Thymus (tissue), 11 donors: Measurements from ENCODE around the gene ANKRD11. TPM values are rescaled to one million over a fixed set of nuclear protein-coding genes. Genes with fewer than 3 reads are reported as not detected.
"Not testable (repeated sequence)": the region's sequence is repeated elsewhere in the genome, so short reads cannot be mapped to it uniquely, and the experiment has no call there.

ENCODE experiments used
- DNase-seq, 9 donors: peaks; one replicate each; pipeline ENCODE4 v3.0.0-alpha.2; 2013; ENCODE audit warnings: low spot score in 9 of 9, low read depth in 6 of 9, missing footprints in 1 of 9
- H3K27ac ChIP-seq, 2 donors: one replicate each; pipeline ENCODE4 v1.5.1; 2013; ENCODE audit warnings: control low read depth in 1 of 2, low read depth in 1 of 2, low read length in 1 of 2, mild to moderate bottlenecking in 1 of 2, moderate library complexity in 1 of 2
- H3K27me3 ChIP-seq, 2 donors: one replicate each; pipeline ENCODE4 v1.5.1; 2013; ENCODE audit warnings: low read length in 1 of 2; ENCODE audit not compliant: control insufficient read depth in 2 of 2, insufficient read depth in 1 of 2
- H3K36me3 ChIP-seq, 2 donors: one replicate each; pipeline ENCODE4 v1.5.1; 2013; ENCODE audit warnings: low read length in 1 of 2, mild to moderate bottlenecking in 1 of 2, moderate library complexity in 1 of 2; ENCODE audit not compliant: control insufficient read depth in 2 of 2, insufficient read depth in 2 of 2
- H3K4me1 ChIP-seq, 2 donors: one replicate each; pipeline ENCODE4 v1.5.1; 2013; ENCODE audit warnings: low read length in 2 of 2; ENCODE audit not compliant: control insufficient read depth in 2 of 2, insufficient read depth in 2 of 2
- H3K4me3 ChIP-seq, 2 donors: one replicate each; pipeline ENCODE4 v1.5.1; 2013; ENCODE audit warnings: low read length in 2 of 2, control low read depth in 1 of 2, mild to moderate bottlenecking in 1 of 2
- H3K9me3 ChIP-seq, 2 donors: one replicate each; pipeline ENCODE4 v1.5.1; 2013; ENCODE audit warnings: low read length in 1 of 2, mild to moderate bottlenecking in 1 of 2; ENCODE audit not compliant: control insufficient read depth in 2 of 2, insufficient read depth in 1 of 2
- WGBS: extraction: QIAGEN DNeasy Blood & Tissue Kit; methylation state at CpG from one replicate; pipeline ENCODE4 v1.1.7; 2013; 5-methylcytosine and 5-hydroxymethylcytosine counted together
- polyA plus RNA-seq: library from polyadenylated mRNA; stranded (reverse); fragments of 200-250 nt; gene quantifications from one replicate; pipeline ENCODE4 v1.2.3, GENCODE V29; 2013
- total RNA-seq: library from RNA; stranded (reverse); fragments of 120-200 nt; gene quantifications from one replicate; pipeline ENCODE4 v1.2.4, GENCODE V29; 2013
- donor health status: healthy.

Gene ANKRD11
- total and polyA plus RNA-seq, 2 donors = 24.8 to 79.5 TPM

DNA sequence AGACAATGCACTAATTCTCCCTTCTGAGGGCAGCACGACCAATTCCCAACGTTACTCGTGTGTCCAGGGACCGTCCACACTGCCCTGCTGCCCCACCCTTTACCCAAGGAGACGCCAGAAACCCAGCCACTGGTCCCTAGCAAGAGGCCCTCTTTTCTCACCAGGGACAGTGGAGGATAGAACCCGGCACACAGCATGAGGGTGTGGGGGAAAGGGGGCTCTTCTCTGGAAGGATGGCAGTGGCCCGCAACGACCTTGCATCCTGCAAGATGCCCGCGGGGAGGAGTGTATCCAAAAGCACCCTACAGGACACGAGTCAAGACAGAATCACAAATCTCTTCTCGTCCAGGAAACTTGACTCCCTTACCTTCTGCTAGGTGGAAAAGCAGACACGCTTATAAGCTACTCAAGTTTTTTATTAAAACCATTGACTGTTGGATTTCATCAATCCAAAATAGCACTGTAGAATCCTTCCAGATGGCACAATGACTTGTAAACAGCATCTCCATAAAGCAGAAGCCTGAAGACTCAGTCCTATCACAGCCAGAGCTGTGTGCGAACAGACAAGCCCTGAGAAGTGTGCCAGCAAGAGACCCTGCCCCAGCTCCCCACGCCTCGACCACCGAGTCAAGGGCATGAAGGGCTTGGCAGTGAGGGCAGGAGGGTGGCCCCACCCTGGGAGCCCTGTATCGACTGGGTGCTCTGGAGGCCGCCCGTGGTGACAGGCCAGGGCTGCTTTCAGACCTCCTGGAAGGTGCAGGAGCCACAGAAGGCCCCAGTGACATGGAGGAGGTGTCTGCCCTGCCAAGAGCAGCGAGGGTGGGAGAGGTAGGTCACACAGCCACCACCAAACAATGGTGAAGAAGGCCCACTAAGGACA lies 103.8 kb downstream of the ANKRD11 start:
- H3K27me3 ChIP-seq = no peaks in the 10 kb centered on the region
- H3K4me1 ChIP-seq = peaks cover 23 to 55% of the 10 kb centered on the region in 2 donors
- WGBS = 88% methylated on average over 21 of the region's 21 CpGs
- peaks cover 0 to 7% of the 10 kb centered on the region in 2 donors for H3K9me3 ChIP-seq
- peaks cover 9 to 16% of the 10 kb centered on the region in 2 donors for H3K36me3 ChIP-seq
- H3K27ac ChIP-seq = no peak overlapping the region
- no peak overlapping the region for H3K4me3 ChIP-seq
- no peak for DNase-seq

DNA sequence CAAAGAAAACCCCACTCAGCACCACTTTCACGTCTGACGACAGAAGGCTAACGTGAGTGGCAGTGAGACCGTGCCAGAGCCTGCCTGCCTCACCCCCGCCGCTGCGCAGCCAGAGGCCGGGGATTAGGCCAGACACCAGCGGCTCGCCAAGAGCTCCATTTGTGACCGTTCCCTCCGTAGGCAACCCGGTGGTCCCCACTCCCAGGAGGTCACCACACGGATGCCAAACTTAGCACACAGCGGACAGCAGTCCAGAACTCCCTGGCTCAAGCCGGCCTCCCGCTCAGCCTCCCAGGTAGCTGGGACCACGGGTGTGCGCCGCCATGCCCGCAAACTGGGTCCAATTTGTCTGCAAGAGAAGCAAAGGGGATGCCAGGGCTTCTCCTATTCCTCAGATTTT lies 104.6 kb downstream of the ANKRD11 start:
- Histone ChIP-seq H3K4me3 (no peak overlapping the region), H3K36me3 (peaks cover 6 to 15% of the 10 kb centered on the region in 2 donors), H3K27me3 (no peaks in the 10 kb centered on the region), H3K4me1 (peaks cover 23 to 55% of the 10 kb centered on the region in 2 donors), H3K9me3 (peaks cover 0 to 7% of the 10 kb centered on the region in 2 donors), H3K27ac (no peak overlapping the region)
- no peak for DNase-seq
- 98% methylated on average over 21 of the region's 21 CpGs for WGBS

DNA sequence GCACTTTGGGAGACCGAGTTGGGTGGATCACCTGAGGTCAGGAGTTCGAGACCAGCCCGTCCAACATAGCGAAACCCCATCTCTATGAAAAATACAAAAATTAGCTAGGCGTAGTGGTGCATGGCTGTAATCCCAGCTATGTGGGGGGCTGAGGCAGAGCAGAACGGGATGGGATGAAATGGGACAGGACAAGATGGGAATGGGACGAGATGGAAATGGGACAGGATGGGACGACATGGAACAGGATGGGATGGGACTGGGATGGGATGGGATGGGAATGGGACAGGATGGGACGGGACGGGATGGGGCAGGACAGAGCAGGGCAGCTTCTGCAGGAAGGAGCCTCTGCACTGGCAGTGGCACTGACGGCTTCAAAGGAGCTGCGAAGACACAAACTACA lies 106.1 kb downstream of the ANKRD11 start:
- no peak for DNase-seq
- Histone ChIP-seq H3K27ac (no peak overlapping the region), H3K9me3 (peaks cover 0 to 2% of the 10 kb centered on the region in 2 donors), H3K4me1 (peaks cover 23 to 59% of the 10 kb centered on the region in 2 donors), H3K4me3 (no peak overlapping the region), H3K27me3 (no peaks in the 10 kb centered on the region), H3K36me3 (peaks cover 11 to 12% of the 10 kb centered on the region in 2 donors)
- 95% methylated on average over 12 of the region's 12 CpGs for WGBS

DNA sequence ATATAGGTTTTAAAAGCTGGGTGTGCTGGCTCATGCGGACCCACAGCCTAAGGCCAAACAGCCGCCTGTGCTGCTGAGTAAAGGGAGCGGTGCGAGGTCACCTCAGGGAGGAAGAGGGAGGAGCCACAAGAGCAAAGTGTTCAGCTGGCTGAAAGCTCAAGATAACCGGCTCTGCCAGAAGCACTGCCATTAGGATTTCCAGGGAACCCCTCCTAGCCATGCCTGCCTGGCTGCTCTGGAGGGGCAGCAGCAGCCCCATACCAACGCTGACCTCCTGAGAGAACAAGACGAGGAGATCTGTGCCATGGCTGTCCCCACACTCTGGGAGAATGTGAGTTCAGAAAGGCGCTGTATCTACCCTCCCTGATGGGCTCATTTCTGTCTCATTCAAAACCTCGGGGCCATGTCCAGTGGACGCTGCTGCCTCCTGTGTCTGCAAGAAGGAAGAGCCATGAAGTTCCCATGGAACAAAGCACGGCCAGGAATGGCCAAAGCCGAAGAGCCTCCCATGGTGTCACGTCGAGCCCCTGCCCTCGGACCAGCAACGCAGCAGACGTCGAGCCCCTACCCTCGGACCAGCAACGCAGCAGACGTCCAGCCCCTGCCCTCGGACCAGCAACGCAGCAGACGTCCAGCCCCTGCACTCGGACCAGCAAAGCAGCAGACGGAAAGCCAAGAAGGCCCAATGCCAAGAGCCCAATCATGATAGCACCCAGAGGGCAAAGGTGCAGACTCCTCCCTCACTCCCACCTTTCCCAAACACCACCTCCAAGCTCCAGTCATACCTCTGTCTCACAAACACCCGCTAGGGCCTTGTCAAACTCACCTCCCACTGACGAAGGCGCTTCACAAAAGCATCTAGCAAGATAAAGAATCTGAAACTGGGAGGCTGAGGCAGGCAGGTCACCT lies 107.0 kb downstream of the ANKRD11 start:
- H3K27ac ChIP-seq = peak overlapping the region in 1 of 2 donors; percentile 60
- no peaks in the 10 kb centered on the region for H3K27me3 ChIP-seq
- 71% methylated on average over 29 of the region's 29 CpGs for WGBS
- peaks cover 0 to 2% of the 10 kb centered on the region in 2 donors for H3K9me3 ChIP-seq
- H3K4me1 ChIP-seq = peaks cover 23 to 56% of the 10 kb centered on the region in 2 donors
- H3K4me3 ChIP-seq = no peak overlapping the region
- DNase-seq = peak in 2 of 9 donors; percentile 41
- H3K36me3 ChIP-seq = peaks cover 6 to 12% of the 10 kb centered on the region in 2 donors

DNA sequence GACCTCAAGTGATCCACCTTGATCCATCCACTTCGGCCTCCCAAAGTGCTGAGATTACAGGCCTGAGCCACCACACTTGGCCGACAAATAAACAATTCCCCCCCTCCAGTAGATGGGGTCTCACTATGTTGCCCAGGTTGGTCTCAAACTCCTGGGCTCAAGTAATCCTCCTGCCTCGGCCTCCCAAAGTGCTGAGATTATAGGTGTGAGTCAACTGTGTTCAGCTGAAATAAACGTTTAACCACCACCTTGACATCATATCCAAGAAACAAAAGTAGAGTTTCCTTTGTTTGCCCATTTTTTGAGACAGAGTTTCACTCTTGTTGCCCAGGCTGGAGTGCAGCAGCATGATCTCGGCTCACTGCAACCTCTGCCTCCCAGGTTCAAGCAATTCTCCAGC lies 107.8 kb downstream of the ANKRD11 start:
- peaks cover 6 to 12% of the 10 kb centered on the region in 2 donors for H3K36me3 ChIP-seq
- not testable (repeated sequence) for H3K9me3 ChIP-seq, H3K27me3 ChIP-seq, H3K4me3 ChIP-seq, H3K27ac ChIP-seq, DNase-seq
- peaks cover 18 to 55% of the 10 kb centered on the region in 2 donors for H3K4me1 ChIP-seq
- 85% methylated on average over 5 of the region's 5 CpGs for WGBS

DNA sequence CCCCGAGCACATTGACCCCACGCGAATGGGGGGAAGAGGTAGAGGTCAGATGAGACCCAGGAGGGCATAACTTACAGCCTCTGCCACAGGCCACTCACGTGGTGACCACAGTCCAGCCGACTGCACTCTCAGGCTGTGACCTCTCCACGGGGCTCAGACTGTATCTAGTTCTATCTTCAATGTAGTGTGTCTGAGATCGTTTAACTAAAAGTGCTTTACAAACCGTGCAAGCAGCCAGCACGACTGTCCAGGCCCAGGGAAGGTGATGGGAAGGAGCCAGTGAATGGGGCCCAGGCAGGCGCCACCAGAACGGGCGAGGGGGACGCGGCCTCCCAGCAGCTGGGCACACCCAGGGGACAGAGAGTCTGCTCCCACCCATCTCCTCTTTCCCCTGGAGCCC lies 108.6 kb downstream of the ANKRD11 start:
- no peak overlapping the region for H3K4me3 ChIP-seq
- WGBS = 93% methylated on average over 14 of the region's 14 CpGs
- H3K27me3 ChIP-seq = no peaks in the 10 kb centered on the region
- H3K27ac ChIP-seq = no peak overlapping the region
- peaks cover 16 to 55% of the 10 kb centered on the region in 2 donors for H3K4me1 ChIP-seq
- H3K9me3 ChIP-seq = peaks cover 0 to 2% of the 10 kb centered on the region in 2 donors
- no peak for DNase-seq
- H3K36me3 ChIP-seq = peaks cover 6 to 12% of the 10 kb centered on the region in 2 donors

DNA sequence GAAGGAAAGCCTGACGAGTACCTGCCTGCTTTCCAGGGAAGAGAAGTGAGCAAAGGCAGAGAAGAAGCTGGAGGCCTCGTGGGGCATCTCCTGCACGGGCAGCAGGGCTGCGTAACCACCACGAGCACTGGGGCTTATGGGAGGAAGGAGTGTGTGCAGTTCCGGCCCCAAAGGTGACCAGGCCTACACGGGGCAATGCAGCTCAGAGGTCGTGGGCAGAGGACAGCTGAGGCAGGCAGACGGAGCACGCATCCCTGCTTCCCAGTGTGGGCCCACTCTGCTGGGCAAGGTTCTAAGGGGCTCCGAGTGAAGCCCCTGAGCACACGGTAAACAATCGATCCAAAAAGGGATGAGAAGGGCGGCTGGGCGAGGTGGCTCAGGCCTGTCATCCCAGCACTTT lies 109.7 kb downstream of the ANKRD11 start:
- H3K4me3 ChIP-seq = no peak overlapping the region
- H3K9me3 ChIP-seq = peaks cover 0 to 9% of the 10 kb centered on the region in 2 donors
- peaks cover 14 to 48% of the 10 kb centered on the region in 2 donors for H3K4me1 ChIP-seq
- H3K27ac ChIP-seq = no peak overlapping the region
- peaks cover 3 to 10% of the 10 kb centered on the region in 2 donors for H3K36me3 ChIP-seq
- no peak for DNase-seq
- no peaks in the 10 kb centered on the region for H3K27me3 ChIP-seq
- WGBS = 94% methylated on average over 15 of the region's 15 CpGs

DNA sequence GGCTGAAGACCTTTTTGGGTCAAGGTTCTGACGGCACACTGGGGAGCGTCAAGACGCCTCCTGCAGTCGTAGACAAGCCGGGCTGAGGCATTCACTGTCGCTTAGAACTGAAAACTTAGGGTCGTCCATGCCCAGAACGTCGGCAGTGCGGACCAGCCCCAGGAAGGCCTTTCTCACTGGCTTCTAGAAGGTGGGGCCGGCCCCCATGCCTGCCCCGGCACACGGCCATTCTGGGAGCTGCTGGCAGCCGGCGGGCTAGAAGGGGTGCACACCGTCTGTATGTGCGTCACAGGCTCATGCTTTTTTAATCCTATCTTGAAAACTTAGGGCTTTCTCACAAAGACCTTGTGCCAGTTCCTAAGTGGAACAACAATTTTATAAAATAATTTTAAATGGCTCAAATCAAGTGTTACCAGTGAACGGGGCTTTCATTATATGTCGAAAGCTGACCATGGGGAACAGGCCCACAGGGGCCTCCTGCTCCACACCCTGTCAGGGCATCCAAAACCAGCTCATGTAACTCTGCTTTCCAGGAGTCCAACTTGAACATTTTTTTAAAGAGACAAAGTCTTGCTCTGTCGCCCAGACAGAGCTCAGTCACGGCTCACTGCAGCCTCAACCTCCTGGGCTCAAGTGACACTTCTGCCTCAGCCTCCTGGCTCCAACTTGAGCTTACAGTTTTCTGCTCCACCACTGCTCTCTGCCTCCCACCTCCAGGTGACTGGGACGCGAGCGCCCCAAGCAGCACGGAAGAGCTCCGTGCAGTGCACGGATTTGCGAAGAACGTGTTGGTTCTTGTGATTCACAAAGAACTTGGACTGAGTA lies 111.2 kb downstream of the ANKRD11 start:
- Histone ChIP-seq H3K9me3 (peaks cover 0 to 11% of the 10 kb centered on the region in 2 donors), H3K4me3 (no peak overlapping the region), H3K36me3 (peaks cover 0 to 7% of the 10 kb centered on the region in 2 donors), H3K27ac (peak overlapping the region in 1 of 2 donors; percentile 47), H3K4me1 (peaks cover 9 to 48% of the 10 kb centered on the region in 2 donors), H3K27me3 (no peaks in the 10 kb centered on the region)
- 94% methylated on average over 29 of the region's 29 CpGs for WGBS
- no peak for DNase-seq
